Prostate gland (tissue), 2 donors: ENCODE data around the gene KIAA0825.

Source experiments
- CTCF ChIP-seq, 4 experiments: fragments of 200-600 bp in 2 of 4; fragments of 450-650 bp in 2 of 4; sonication (generic) in 2 of 4; IDR thresholded peaks; 1 replicate in 3 of 4; 2 replicates in 1 of 4; pipeline ENCODE4 v1.5.1; 2016 to 2019; ENCODE audit warnings: antibody characterized with exemption in 4 of 4, mild to moderate bottlenecking in 2 of 4, moderate library complexity in 2 of 4
- POLR2A ChIP-seq: fragments of 450-650 bp; IDR thresholded peaks from one replicate; pipeline ENCODE4 v1.6.1; 2016; ENCODE audit warnings: antibody characterized with exemption, mild to moderate bottlenecking
- POLR2AphosphoS5 ChIP-seq: sonication (generic); formaldehyde crosslinking; IDR thresholded peaks from one replicate; pipeline ENCODE4 v1.6.1; 2017; ENCODE audit warnings: antibody characterized with exemption

- no peak for TF ChIP-seq POLR2AphosphoS5
- no peak for TF ChIP-seq POLR2A
- TF ChIP-seq CTCF (IDR thresholded peaks at IDR 0.05), result no peak
Observed at GRCh38 chr5:94461131-94461530, 157.3 kb downstream of the KIAA0825 start.
